Measurements from ENCODE around the gene CD72. TPM values are rescaled to one million over a fixed set of nuclear protein-coding genes. Genes with fewer than 3 reads are reported as not detected.
"Not testable (repeated sequence)": the region's sequence is repeated elsewhere in the genome, so short reads cannot be mapped to it uniquely, and the experiment has no call there.

Gene CD72
- total and polyA plus RNA-seq, 4 donors: 2.0 to 5.7 (median 3.5) TPM

DNA sequence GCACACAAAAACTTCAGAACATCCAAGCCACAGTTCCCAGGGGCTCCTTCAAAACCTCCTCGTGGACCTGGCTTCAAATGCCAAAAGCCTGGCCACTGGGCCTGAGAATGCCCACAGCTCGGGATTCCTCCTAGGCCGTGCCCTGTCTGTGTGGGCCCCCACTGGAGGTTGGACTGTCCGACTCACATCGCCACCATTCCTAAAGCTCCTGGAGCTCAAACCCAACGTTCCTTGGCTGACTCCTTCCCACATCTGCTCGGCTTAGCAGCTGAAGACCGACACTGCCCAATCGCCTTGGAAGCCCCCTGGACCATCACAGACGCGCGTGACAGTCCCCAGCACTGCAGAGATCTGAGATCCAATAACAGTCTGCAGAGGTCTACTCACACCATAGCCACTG is 24.8 kb upstream of the CD72 start:
- 95% methylated on average over 12 of the region's 12 CpGs for WGBS

DNA sequence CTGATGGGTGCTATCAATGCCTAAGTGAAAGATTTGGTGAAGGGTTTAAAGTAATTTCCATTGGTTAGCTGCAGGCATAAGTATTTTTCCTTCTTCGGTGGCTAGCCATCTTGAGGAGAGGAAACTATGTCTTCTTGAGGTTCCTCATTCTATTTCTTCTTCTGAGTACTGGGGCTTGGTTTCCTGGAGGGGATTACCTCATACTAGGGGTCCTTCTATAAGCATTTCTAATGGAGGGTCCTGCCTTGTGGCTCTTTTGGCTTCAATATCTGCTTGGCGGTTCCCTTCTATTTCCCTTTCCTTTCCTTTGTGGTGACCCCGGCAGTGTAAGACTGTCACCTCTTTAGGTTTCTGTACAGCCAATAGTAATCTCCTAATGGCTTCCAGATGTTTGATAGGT is 23.3 kb upstream of the CD72 start:
- H3K9ac ChIP-seq (ENCODE audit: low read depth in 1 of 2, low read length in 2 of 2); H3K27me3 ChIP-seq (ENCODE audit: control insufficient read depth in 4 of 4, insufficient read depth in 4 of 4, low read length in 3 of 4); H3K36me3 ChIP-seq (ENCODE audit: control insufficient read depth in 4 of 4, insufficient read depth in 3 of 4, low read depth in 1 of 4, low read length in 3 of 4); H3K9me3 ChIP-seq (ENCODE audit: control insufficient read depth in 4 of 4, low read length in 3 of 4); DNase-seq (ENCODE audit: low spot score); H3K4me1 ChIP-seq (ENCODE audit: control insufficient read depth in 4 of 4, insufficient read depth in 4 of 4, low read length in 3 of 4); H3K4me3 ChIP-seq (ENCODE audit: low read depth in 1 of 3, low read length in 3 of 3); H3K27ac ChIP-seq (ENCODE audit: low read depth in 1 of 2, low read length in 2 of 2): not testable (repeated sequence)
- WGBS: 83% methylated on average over 3 of the region's 3 CpGs

More for the DNA sequence above, 24.8 kb upstream of the CD72 start:
- H3K4me3 ChIP-seq (ENCODE audit: low read depth in 1 of 3, low read length in 3 of 3): no peak overlapping the region
- H3K36me3 ChIP-seq (ENCODE audit: control insufficient read depth in 4 of 4, insufficient read depth in 3 of 4, low read depth in 1 of 4, low read length in 3 of 4): no peaks in the 10 kb centered on the region
- H3K4me1 ChIP-seq (ENCODE audit: control insufficient read depth in 4 of 4, insufficient read depth in 4 of 4, low read length in 3 of 4): peaks cover 0 to 8% (median 2%) of the 10 kb centered on the region in 4 donors
- no peak overlapping the region for H3K27ac ChIP-seq (ENCODE audit: low read depth in 1 of 2, low read length in 2 of 2)
- no peak overlapping the region for H3K9ac ChIP-seq (ENCODE audit: low read depth in 1 of 2, low read length in 2 of 2)
- no peak for TF ChIP-seq TAF1 (conservative IDR thresholded peaks at IDR 0.05)
- TF ChIP-seq SP1 (IDR thresholded peaks at IDR 0.05): no peak
- no peak for TF ChIP-seq FOXA1 (IDR thresholded peaks at IDR 0.05)
- TF ChIP-seq, protein P1, sequence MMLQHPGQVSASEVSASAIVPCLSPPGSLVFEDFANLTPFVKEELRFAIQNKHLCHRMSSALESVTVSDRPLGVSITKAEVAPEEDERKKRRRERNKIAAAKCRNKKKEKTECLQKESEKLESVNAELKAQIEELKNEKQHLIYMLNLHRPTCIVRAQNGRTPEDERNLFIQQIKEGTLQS (IDR thresholded peaks at IDR 0.05): no peak
- no peak for TF ChIP-seq NR2F2 (IDR thresholded peaks at IDR 0.05)
- TF ChIP-seq YY1 (IDR thresholded peaks at IDR 0.05): no peak
- TF ChIP-seq EGR1 (IDR thresholded peaks at IDR 0.05; ENCODE audit: low read depth in 2 of 2): no peak
- TF ChIP-seq, protein P2, sequence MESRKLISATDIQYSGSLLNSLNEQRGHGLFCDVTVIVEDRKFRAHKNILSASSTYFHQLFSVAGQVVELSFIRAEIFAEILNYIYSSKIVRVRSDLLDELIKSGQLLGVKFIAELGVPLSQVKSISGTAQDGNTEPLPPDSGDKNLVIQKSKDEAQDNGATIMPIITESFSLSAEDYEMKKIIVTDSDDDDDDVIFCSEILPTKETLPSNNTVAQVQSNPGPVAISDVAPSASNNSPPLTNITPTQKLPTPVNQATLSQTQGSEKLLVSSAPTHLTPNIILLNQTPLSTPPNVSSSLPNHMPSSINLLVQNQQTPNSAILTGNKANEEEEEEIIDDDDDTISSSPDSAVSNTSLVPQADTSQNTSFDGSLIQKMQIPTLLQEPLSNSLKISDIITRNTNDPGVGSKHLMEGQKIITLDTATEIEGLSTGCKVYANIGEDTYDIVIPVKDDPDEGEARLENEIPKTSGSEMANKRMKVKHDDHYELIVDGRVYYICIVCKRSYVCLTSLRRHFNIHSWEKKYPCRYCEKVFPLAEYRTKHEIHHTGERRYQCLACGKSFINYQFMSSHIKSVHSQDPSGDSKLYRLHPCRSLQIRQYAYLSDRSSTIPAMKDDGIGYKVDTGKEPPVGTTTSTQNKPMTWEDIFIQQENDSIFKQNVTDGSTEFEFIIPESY (IDR thresholded peaks at IDR 0.05): no peak
- TF ChIP-seq HNF4G (IDR thresholded peaks at IDR 0.05): no peak
- no peak for TF ChIP-seq JUND (IDR thresholded peaks at IDR 0.05)
- TF ChIP-seq, protein P3, sequence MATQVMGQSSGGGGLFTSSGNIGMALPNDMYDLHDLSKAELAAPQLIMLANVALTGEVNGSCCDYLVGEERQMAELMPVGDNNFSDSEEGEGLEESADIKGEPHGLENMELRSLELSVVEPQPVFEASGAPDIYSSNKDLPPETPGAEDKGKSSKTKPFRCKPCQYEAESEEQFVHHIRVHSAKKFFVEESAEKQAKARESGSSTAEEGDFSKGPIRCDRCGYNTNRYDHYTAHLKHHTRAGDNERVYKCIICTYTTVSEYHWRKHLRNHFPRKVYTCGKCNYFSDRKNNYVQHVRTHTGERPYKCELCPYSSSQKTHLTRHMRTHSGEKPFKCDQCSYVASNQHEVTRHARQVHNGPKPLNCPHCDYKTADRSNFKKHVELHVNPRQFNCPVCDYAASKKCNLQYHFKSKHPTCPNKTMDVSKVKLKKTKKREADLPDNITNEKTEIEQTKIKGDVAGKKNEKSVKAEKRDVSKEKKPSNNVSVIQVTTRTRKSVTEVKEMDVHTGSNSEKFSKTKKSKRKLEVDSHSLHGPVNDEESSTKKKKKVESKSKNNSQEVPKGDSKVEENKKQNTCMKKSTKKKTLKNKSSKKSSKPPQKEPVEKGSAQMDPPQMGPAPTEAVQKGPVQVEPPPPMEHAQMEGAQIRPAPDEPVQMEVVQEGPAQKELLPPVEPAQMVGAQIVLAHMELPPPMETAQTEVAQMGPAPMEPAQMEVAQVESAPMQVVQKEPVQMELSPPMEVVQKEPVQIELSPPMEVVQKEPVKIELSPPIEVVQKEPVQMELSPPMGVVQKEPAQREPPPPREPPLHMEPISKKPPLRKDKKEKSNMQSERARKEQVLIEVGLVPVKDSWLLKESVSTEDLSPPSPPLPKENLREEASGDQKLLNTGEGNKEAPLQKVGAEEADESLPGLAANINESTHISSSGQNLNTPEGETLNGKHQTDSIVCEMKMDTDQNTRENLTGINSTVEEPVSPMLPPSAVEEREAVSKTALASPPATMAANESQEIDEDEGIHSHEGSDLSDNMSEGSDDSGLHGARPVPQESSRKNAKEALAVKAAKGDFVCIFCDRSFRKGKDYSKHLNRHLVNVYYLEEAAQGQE (IDR thresholded peaks at IDR 0.05): no peak
- TF ChIP-seq RAD21 (IDR thresholded peaks at IDR 0.05): no peak
- TF ChIP-seq RXRA (IDR thresholded peaks at IDR 0.05): no peak
- TF ChIP-seq HNF4A (conservative IDR thresholded peaks at IDR 0.05): no peak
- no peak for TF ChIP-seq GABPA (IDR thresholded peaks at IDR 0.05 in 1 of 2, conservative IDR thresholded peaks at IDR 0.05 in 1 of 2)
- TF ChIP-seq, protein P4, sequence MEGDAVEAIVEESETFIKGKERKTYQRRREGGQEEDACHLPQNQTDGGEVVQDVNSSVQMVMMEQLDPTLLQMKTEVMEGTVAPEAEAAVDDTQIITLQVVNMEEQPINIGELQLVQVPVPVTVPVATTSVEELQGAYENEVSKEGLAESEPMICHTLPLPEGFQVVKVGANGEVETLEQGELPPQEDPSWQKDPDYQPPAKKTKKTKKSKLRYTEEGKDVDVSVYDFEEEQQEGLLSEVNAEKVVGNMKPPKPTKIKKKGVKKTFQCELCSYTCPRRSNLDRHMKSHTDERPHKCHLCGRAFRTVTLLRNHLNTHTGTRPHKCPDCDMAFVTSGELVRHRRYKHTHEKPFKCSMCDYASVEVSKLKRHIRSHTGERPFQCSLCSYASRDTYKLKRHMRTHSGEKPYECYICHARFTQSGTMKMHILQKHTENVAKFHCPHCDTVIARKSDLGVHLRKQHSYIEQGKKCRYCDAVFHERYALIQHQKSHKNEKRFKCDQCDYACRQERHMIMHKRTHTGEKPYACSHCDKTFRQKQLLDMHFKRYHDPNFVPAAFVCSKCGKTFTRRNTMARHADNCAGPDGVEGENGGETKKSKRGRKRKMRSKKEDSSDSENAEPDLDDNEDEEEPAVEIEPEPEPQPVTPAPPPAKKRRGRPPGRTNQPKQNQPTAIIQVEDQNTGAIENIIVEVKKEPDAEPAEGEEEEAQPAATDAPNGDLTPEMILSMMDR (IDR thresholded peaks at IDR 0.05; ENCODE audit: low read depth, low read length, missing input control): no peak
- no peak for TF ChIP-seq FOXA2 (IDR thresholded peaks at IDR 0.05)
- TF ChIP-seq, protein P5, sequence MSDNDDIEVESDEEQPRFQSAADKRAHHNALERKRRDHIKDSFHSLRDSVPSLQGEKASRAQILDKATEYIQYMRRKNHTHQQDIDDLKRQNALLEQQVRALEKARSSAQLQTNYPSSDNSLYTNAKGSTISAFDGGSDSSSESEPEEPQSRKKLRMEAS (IDR thresholded peaks at IDR 0.05): no peak
- no peak for DNase-seq (ENCODE audit: low spot score)
- H3K27me3 ChIP-seq (ENCODE audit: control insufficient read depth in 4 of 4, insufficient read depth in 4 of 4, low read length in 3 of 4): no peaks in the 10 kb centered on the region
- no peaks in the 10 kb centered on the region for H3K9me3 ChIP-seq (ENCODE audit: control insufficient read depth in 4 of 4, low read length in 3 of 4)

DNA sequence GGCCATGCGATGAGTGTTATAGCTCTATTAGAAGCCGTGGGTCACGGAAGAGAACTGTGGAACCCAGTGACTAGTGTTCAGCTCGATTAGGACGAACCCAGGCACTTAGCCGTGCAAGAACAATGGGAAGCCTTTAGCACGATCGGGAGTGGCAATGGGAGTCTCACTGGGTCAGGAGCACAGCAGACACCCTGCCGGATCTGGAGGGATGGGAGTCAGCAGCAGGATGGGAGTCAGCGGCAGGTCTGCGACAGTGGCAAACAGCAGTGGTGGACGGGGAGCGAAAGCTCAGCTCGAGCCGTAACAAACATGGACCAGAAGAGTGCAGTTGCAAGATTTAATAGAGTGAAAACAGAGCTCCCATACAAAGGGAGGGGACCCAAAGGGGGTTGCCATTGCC is 22.2 kb upstream of the CD72 start:
- not testable (repeated sequence) for H3K9me3 ChIP-seq (ENCODE audit: control insufficient read depth in 4 of 4, low read length in 3 of 4); H3K27ac ChIP-seq (ENCODE audit: low read depth in 1 of 2, low read length in 2 of 2); H3K9ac ChIP-seq (ENCODE audit: low read depth in 1 of 2, low read length in 2 of 2); H3K36me3 ChIP-seq (ENCODE audit: control insufficient read depth in 4 of 4, insufficient read depth in 3 of 4, low read depth in 1 of 4, low read length in 3 of 4); H3K27me3 ChIP-seq (ENCODE audit: control insufficient read depth in 4 of 4, insufficient read depth in 4 of 4, low read length in 3 of 4); H3K4me3 ChIP-seq (ENCODE audit: low read depth in 1 of 3, low read length in 3 of 3); DNase-seq (ENCODE audit: low spot score); H3K4me1 ChIP-seq (ENCODE audit: control insufficient read depth in 4 of 4, insufficient read depth in 4 of 4, low read length in 3 of 4)
- 97% methylated on average over 15 of the region's 15 CpGs for WGBS

Measured in liver (tissue), 9 donors.